HG03139 (cell line): Measurements from ENCODE around the gene TRIML2.

ENCODE experiments used
- ATAC-seq: cut with Tn5 transposase; IDR thresholded peaks from one replicate; pipeline ENCODE4 v1.9.1; 2021; ENCODE audit not compliant: unreplicated experiment

Gene TRIML2, protein sequence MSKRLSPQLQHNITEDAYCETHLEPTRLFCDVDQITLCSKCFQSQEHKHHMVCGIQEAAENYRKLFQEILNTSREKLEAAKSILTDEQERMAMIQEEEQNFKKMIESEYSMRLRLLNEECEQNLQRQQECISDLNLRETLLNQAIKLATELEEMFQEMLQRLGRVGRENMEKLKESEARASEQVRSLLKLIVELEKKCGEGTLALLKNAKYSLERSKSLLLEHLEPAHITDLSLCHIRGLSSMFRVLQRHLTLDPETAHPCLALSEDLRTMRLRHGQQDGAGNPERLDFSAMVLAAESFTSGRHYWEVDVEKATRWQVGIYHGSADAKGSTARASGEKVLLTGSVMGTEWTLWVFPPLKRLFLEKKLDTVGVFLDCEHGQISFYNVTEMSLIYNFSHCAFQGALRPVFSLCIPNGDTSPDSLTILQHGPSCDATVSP

DNA sequence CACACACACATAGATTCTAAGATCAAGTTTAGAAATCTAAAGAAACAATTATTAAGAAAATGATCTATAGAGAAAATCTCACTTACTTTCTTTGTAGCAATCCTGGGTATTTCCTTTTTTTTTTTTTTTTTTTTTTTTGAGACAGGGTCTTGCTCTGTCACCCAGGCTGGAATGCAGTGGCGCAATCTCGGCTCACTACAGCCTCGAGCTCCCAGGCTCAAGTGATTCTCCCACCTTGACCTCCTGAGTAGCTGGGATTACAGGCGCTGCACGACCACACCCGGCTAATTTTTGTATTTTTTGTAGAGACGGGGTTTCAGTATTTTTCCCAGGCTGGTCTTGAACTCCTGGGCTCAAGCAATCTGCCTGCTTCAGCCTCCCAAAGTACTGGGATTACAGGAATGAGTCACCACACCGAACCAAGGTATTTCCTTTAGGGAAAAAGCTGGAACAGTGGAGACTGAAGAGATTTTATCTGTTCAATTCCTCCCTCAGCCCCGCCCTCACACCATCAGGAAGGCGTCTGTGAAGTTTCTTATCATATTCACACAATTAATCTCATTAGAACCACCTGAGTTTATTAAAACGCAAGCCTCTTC, at the start of gene TRIML2:
Gene TRIML2, minus strand, starts transcription at position 447 of the 599 bp plus-strand sequence. CDS start 4,235 bp downstream, outside the sequence.
- no peak for ATAC-seq

DNA sequence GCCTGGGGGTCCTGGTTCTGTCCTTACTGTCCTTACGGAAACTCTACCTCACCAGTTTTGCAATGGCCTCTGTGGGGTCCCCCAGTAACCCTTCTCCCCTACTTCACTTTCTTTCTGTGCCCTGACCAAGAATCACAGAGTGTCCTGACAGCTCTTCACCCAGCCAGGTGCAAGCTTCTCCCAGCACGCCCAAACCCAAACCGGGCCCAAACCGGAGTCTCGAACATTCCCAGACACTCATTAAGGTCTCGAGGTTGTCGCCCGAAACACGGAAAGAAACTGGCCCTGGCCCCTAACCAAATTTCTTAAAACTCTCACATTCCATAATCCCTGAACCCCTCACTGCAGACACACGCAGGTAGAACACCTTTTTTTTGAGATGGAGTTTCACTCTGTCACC, 48.9 kb upstream of the TRIML2 start:
- ATAC-seq, result no peak

DNA sequence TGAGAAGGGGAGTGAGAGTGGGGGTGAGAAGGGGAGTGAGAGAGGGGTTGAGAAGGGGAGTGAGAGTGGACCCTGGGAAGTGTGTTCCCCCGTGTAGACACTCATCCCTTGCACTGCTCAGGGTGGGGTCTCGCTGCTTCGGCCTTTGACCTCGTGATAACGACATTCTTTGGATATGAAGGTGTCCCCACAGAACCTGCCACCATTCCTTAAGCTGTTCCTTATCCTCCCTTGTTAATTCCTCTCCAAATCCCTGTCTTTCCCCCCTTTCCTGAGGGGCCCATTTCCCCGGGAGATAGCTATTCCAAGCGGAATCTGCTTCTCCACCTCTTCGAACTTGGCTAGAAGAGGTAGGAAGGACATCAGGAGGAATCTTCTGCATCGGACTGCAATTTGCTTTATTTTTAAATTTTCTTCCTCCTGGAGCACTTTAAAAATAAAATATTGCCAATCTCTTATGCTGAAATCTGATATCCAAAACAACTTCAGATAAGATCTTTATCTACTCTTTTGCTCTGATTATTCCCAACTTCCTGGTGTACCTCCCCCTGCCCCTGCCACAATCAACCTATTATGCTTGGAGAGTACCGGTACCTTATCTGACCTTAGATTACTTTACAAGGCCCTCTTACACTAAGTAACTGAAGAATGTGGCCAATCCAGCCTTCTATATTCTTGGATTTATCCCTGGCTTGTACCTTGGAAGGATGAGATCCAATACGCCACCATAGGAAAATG, 45.4 kb upstream of the TRIML2 start:
- no peak for ATAC-seq

DNA sequence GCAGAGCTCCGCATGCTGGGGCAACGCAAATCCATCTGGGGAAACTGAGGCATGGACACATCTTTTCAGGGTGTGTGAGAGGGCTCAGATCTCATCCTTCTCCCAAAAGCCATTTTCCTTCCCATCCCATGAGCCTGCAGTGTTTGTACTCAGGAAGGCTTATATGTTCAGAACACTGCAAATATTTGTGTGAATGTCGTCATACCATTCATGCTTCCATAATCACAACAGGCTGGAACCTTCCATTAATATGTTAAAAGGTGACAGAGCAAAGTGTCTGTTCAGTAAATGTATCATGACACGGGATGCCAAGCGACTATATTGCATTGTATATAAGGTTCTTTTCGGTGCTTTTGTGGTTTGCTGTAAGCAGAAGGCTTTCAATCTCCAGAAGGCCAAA, 38.4 kb upstream of the TRIML2 start:
- ATAC-seq, result no peak

DNA sequence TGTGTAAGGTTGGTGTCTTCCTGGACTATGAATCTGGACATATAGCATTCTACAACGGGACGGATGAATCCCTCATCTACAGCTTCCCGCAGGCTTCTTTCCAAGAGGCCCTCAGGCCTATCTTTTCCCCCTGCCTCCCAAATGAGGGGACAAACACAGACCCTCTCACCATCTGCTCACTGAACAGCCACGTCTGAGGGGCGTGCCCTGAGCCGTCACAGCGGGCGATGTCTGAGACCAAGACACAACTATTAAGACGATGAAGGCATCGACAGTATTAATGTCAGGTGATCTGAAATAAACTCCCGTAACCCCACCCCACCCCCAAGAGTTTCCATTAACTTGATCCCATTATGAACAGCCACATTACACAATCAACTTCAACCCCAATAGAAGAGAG, 37.8 kb upstream of the TRIML2 start:
- ATAC-seq, result no peak

DNA sequence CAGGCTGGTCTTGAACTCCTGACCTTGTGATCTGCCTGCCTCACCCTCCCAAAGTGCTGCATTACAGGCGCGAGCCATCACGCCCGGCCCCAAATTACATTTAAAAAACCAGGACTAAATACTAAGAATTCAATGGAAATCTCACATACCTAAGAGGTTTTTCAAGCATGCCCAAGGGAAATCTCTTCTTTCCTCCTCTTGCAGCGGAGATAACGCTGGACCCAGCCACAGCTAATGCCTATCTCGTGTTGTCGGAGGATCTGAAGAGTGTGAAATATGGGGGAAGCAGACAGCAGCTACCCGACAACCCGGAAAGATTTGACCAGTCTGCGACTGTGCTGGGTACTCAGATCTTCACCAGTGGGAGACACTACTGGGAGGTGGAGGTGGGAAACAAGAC, 37.2 kb upstream of the TRIML2 start:
- no peak for ATAC-seq

DNA sequence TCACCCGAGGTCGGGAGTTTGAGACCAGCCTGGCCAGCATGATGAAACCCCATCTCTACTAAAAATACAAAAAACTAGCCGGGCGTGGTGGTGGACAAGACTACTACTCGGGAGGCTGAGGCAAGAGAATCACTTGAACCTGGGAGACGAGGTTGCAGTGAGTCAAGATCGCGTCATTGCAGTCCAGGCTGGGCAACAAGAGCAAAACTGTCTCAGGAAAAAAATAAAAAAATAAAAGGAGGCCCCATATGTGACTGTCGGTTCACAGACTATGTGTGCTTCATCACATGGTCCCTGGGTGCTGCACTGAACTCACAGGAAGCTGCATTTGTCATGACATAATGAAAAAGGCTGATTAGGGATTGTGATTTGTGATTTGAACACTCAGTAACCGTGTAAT, 36.2 kb upstream of the TRIML2 start:
- no peak for ATAC-seq

DNA sequence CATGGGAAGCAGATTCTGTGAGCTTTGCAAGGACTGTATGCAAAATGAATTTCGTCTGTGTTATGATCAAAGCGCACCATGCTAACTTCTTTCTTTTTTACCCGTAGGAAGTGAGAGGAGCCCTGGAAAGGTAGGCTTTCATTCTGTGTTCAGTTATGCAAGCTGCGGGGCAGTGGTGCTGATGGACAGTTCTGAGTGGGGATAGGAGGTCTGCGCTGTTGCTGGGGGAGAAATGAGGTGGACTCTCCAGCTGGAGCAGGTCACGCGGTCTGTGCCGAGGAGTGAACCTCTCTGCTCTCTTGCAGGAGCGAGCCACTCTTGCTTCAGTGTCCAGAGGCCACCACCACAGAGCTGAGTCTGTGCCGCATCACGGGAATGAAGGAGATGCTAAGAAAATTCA, 34.3 kb upstream of the TRIML2 start:
- no peak for ATAC-seq

DNA sequence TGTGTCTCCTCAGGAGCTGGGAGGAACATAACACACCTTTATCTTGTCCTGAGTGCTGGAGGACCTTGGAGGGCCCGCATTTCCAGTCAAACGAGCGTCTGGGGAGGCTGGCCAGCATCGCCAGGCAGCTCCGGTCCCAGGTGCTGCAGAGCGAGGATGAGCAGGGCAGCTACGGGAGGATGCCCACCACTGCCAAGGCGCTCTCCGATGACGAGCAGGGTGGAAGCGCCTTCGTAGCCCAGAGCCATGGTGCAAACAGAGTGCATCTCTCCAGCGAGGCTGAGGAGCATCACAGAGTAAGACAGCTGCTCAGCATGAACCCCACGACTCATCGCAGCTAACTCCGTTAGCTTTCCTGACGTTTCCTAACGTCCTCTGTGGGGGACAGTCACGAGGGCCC, 30.3 kb upstream of the TRIML2 start:
- no peak for ATAC-seq

DNA sequence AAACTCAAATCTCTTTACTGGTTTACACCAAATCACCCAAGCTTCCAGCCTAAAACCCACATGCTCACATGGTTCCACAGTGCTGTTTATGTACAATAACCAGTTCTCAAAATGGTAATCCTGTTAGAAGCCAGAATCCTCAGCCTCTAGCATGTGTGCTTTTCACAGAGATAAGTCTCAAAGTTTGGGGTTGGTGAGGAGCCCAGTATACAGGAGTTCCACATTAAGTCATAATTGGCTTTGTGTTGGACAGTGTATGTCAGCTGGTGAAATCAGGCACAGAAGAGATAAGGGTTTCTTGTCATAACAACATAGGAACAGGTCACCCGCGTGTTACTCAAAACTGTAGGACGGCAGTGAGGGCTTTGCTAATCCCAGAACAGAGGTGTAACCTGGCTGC, 29.7 kb upstream of the TRIML2 start, which contains the start of gene TRIML1:
Gene TRIML1, plus strand, starts transcription at position 301 of the 400 bp plus-strand sequence. CDS start 118 bp downstream, outside the sequence.
- no peak for ATAC-seq

DNA sequence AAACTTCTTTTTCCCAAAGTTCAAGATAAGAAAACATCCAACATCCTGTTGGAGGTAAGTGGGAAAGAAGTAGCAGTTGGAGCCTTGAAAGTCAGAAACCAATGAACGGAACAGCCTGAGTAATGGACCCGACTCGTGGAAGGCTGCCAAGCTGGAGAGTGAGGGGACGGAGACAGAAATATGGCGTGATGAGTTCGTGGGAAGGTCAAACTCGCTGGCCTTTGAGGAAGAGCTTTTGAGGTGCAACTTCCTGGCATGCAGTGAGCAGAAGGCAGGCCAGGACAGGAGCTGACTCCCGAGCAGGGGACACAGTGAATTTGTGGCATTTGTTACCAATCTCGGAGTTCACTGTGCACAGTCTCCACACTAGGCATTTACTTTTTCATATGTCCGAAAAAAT, 28.8 kb upstream of the TRIML2 start:
- ATAC-seq, result no peak

DNA sequence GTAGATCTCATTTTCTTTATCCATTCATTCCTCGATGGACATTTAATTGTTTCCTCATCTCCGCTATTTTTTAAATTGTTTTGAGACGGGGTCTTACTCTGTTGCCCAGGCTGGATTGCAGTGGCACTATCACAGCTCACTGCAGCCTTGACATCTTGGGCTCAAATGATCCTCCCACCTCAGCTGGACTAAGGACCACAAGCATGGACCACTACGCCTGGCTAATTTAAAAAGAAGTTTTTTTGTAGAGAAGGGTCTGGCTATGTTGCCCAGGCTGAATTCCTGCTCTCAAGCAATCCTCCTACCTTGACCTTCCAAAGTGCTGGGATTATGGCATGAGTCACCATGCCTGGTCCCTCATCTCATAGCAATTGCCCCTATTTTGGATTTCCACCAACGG, 22.8 kb upstream of the TRIML2 start:
- no peak for ATAC-seq

DNA sequence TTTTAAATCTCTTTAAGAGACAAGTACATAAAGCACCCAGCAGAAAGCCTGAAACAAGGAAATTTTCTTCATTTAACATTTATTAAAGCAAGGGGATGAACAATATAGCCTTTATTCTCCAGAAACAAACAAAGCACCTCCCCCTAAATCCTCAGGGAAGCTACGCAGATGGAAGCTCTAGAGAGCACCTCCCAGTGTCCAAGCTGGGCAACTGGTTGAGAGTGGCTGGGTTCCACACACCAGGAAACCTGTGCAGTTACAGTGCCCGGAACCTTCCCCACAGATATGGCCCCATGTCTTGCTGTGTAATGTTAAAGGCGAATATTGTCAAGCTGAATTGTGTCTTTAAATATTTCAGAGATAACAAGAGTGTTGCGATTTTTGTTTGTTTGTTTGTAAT, 21.0 kb upstream of the TRIML2 start:
- no peak for ATAC-seq

DNA sequence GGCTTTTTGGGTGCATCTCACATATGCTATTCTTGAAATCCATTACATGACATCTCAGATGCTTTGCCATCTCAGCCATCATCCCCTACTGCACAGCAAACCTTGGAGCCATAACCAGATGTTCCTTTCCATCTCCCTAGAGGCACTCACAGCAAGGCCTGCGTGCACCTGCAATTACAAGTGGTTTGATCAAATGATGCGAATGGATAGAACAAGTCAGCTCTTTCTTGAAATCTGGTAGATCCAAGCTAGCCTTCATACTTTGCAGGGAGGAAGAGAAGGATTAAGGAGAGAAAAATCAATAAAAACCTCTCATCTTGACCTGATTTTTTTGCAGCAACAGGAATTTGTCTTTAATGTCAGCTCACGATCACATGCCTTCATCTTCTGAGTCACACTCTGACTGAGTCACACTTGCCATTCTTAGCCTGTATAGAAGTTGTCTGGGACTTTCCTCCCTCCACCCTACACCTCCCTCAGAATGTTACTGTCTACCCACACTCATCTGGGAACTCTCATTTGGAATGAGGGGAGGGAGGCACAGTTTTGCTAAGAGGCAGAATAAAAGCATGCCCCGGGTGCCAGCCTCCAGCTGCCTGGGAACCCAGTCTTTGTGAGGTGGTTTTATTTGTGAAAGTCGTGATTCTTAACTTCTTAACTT, 17.9 kb upstream of the TRIML2 start:
- ATAC-seq, result no peak

DNA sequence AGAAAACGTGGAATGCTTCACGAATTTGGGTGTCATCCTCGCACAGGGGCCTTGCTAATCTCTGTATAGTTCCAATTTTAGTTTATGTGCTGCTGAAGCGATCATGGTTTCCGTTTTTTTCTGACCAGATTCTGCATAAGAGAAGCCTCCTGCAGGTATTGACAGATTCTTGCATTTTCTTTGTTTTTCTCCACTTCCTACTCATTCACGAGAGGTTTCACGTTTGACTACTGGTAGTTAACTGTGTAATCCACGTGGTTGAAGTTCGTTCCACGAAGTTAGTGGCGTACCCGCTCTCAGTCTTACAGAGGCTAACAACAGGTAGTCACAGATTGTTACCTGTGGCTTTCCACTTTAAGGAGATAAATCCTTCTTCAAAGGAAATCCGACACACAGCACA, 12.1 kb upstream of the TRIML2 start:
- ATAC-seq, result no peak

DNA sequence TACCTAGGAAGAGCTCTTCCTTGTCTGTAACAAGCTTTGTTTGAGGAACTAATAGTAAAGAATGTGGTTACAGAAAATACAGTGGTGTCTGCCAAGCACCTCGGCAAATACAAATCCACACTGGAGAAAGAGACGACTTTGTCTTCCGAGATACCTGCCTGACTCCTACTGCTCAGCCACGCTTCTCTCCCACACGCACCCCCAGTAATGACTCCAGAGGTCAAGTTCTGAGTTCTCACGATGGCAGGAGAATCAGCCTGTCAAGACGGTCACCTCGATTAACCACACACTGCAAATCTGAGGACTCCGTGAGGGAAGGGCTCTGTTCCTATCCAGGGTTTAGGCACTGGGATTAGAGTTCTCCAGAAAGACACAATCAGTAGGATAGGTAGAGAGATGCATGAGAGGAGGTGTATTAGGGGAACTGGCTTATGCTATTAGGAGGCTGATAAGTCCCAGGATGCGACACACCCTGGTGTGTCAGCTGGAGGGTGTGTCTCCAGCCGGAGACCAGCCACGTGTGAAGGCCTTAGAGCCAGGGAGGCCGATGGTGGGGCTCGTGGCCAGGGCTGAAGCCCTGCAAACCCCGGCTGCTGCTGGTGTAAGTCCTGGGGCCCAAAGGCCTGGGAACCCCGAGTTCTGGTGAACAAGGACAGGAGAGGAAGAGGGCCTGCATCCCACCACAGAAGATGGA, 8.4 kb upstream of the TRIML2 start:
- no peak for ATAC-seq

DNA sequence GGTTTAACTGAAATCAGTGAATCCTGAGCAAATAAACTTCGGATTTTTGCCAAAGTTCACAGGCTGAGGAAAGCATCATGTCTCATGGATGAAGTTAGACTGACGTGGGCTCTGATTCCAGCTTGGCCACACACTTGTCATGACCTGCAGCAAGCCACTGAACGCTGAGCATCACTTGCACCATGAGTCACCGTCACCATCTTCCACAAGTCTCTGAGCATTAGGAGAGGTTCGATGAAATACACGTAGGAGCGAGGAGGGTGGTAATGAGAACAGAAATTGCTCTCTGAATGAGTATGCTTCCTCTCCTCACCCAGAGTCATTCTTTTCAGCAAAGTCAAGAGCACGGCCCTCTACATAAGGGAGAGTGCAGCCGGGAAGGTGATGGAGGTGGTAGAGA, 3.8 kb upstream of the TRIML2 start:
- ATAC-seq, result no peak

DNA sequence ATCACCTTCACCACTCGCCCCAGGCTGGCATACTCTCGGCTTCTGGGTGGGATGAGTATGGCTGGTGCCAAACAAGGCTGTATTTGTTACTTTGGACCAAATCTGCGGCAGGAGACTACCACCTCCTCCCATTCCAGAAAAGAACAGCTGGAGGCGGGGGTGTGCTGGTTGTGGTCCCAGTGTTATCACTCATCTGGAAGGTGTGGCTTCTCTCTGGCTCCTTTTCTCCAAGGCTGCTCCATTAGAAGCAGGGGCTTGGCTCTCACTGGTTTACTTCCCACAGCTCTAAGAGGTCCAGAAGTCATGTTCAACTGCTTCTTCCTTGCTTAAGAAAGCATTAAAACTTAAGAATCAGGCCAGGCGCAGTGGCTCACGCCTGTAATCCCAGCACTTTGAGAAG, 2.6 kb upstream of the TRIML2 start:
- no peak for ATAC-seq

DNA sequence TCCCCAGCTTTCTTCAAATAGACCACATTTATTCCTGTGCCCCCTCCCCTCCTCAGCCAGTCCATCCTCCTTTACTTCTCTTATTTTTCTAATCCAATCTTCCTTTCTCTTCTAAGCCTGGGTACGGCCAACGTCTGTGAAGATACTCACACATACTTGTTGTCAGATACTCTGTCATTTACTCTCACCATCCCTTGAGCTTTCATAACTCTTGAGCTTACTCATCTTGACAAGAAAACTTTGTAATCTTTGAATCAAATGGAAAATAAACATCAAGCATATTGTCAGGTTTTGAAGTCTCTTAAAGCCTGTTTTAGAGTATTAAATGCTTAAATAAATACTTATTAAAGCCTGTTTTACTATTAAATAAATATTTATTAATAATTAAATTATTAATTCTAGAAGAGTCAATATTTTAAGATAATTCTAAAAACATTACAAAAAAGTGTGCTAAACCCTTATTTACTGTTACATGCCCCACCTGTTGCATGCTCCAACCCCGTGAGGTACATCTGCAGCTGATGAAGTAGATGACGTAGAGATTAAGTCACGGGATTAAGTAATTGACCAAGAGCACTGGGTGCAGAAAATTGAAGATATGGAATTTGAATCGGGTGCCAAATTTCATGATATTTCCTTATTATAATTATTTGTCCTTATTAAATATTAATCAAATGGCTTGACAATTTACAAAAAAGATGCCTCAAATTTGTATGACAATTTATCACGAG, 1.5 kb upstream of the TRIML2 start:
- ATAC-seq, result no peak

DNA sequence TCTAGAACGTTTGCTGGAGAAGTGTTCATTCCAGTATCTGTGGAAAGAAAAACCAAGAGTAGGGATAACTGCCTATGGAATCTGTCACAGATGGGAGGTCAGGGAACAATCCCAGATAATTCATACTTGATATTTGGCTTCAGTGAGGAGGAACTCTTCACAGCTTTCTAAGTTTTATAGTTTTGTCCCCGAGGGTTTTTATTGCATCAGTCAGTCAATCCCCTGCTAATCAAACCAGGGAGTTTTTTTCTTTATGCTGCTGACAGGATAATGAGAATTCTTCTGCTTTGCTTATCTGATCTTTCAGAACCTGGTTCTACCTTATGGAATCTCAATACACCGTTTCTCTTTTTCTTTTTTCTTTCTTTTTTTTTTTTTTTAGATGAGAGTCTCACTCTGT, 633 bp upstream of the TRIML2 start:
- ATAC-seq, result no peak
